Fibroblast of villous mesenchyme (primary cell): ENCODE results near the gene ZSWIM8. TPM values are rescaled to one million over a fixed set of nuclear protein-coding genes. Genes with fewer than 3 reads are reported as not detected.
A peak's percentile ranks its signal among the peaks of the same experiment; 100 is the strongest.
"Not testable (repeated sequence)": the region's sequence is repeated elsewhere in the genome, so short reads cannot be mapped to it uniquely, and the experiment has no call there.

Source experiments
- DNase-seq: peaks from one replicate; pipeline ENCODE4 v3.0.0-alpha.2; 2010; ENCODE audit warnings: low read depth
- H3K4me3 ChIP-seq: 2 replicates; pipeline ENCODE4 v1.5.1; 2011; ENCODE audit warnings: low read depth, mild to moderate bottlenecking, low read length
- total RNA-seq: library from RNA; depleted of rRNA; stranded (reverse); fragments of >200 nt; gene quantifications from 2 replicates; pipeline ENCODE4 v1.2.3, GENCODE V29; 2012
- TF ChIP-seq, protein P1 (sequence below): IDR thresholded peaks from 2 replicates; pipeline ENCODE4 v1.5.1; 2012; ENCODE audit warnings: low read depth, mild to moderate bottlenecking, low read length; ENCODE audit not compliant: insufficient read depth

Gene ZSWIM8
- total RNA-seq, 1 donor, result 82.5 TPM

DNA sequence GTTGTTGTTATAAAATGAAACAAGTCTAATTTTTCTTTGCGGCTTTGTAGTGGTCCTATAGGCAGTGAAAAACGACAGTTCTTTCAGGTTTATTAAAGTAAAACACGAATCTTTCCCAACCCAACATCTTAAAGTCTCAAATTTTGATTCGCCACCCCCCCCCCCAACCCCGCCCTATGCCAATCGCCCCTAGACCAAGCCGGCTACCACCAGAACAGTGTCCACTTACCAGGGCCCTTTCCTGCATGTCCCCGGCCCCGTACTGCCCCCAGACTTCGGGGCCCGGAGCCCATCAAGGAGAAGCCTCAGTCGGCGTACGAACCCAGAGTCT, 3.9 kb upstream of the ZSWIM8 start:
- TF ChIP-seq, protein P1, sequence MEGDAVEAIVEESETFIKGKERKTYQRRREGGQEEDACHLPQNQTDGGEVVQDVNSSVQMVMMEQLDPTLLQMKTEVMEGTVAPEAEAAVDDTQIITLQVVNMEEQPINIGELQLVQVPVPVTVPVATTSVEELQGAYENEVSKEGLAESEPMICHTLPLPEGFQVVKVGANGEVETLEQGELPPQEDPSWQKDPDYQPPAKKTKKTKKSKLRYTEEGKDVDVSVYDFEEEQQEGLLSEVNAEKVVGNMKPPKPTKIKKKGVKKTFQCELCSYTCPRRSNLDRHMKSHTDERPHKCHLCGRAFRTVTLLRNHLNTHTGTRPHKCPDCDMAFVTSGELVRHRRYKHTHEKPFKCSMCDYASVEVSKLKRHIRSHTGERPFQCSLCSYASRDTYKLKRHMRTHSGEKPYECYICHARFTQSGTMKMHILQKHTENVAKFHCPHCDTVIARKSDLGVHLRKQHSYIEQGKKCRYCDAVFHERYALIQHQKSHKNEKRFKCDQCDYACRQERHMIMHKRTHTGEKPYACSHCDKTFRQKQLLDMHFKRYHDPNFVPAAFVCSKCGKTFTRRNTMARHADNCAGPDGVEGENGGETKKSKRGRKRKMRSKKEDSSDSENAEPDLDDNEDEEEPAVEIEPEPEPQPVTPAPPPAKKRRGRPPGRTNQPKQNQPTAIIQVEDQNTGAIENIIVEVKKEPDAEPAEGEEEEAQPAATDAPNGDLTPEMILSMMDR, result no peak
- no peak for DNase-seq
- peak overlapping the region; percentile 80 for H3K4me3 ChIP-seq

- H3K4me3 ChIP-seq, result peak within 1 kb of the TSS; percentile 80
- TF ChIP-seq, protein P1, result no peak
- peak; percentile 92 for DNase-seq
Measured at GRCh38 chr10:73781879-73782748, 3.3 kb upstream of the ZSWIM8 start, which contains the start of gene CHCHD1. Gene CHCHD1 (plus strand): TSS chr10:73782048. CDS start chr10:73782076, 28 bp downstream.

DNA sequence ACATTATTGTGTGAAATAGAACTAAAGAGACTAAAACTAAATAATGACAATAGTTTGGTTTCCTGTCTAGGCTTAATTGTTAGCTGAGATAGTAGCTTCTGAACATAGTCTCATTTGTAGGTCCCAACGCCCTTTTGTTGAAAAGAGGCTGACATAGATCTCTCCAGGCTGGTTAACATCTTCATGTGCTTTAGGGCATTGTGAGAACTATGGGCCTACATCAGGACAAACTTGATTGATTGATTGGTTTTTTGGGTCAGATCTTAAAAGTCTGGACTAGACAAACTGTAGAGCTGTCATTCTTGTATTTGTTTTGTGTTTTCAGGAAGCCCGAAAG, 2.7 kb upstream of the ZSWIM8 start:
- peak overlapping the region; percentile 80 for H3K4me3 ChIP-seq
- TF ChIP-seq, protein P1, result no peak
- DNase-seq, result no peak

GRCh38 chr10:73785721-73786511, 510 bp downstream of the ZSWIM8 start:
- peak; percentile 73 for DNase-seq
- peak overlapping the region; percentile 75 for H3K4me3 ChIP-seq
- TF ChIP-seq, protein P1, result no peak

- TF ChIP-seq, protein P1, result no peak
- no peak for DNase-seq
Measured at GRCh38 chr10:73786512-73786885, 1.1 kb downstream of the ZSWIM8 start.

DNA sequence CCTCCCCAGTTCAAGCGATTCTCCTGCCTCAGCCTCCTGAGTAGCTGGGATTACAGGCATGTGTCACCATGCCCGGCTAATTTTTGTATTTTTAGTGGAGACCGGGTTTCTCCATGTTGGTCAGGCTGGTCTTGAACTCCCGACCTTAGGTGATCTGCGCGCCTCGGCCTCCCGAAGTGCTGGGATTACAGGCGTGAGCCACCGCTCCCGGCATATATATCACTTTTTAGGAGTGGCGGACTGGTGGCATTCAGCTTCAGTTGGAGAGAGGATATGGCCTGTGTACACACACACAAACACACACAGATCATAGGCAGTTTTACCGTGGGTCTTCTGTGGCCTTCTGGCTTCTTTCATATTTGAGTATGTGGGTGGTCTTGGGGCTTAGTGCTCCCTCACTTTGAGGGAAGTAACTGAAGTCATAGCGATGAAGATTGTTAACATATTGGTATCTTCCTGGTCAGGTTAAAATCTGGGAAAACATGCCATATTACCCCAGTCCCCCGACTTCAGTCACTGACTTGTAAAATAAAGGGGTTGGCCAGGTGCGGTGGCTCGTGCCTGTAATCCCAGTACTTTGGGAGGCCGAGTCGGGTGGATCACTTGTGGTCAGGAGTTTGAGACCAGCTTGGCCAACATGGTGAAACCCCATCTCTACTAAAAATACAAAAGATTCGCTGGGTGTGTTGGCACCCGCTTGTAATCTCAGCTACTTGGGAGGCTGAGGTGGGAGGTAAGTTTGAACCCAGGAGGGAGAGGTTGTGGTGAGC, 1.8 kb downstream of the ZSWIM8 start:
- DNase-seq, result not testable (repeated sequence)
- peak overlapping the region; percentile 24 for H3K4me3 ChIP-seq

More at GRCh38 chr10:73786512-73786885, 1.1 kb downstream of the ZSWIM8 start:
- peak overlapping the region; percentile 75 for H3K4me3 ChIP-seq
